ENCODE measurements around the gene ZC3HAV1.

DNA sequence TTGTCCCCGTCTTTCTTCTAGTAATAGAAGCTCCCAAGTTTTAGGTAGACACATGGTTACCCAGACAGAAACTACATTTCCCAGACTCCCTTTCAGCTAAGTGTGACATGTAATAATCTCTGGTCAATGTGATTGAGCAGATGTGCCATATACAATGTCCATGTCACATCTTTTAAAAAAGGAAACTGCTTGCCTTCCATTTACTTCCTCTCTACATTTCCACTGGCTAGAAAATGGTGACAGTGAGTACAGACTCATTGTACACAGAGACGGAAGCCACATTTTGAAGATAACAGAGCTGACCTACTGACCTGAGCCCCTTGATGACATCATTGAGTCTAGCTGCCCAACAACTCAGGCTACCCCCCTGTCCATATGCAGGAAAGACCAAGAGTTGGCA lies 21.3 kb downstream of the ZC3HAV1 start:
- TF ChIP-seq, protein P1, sequence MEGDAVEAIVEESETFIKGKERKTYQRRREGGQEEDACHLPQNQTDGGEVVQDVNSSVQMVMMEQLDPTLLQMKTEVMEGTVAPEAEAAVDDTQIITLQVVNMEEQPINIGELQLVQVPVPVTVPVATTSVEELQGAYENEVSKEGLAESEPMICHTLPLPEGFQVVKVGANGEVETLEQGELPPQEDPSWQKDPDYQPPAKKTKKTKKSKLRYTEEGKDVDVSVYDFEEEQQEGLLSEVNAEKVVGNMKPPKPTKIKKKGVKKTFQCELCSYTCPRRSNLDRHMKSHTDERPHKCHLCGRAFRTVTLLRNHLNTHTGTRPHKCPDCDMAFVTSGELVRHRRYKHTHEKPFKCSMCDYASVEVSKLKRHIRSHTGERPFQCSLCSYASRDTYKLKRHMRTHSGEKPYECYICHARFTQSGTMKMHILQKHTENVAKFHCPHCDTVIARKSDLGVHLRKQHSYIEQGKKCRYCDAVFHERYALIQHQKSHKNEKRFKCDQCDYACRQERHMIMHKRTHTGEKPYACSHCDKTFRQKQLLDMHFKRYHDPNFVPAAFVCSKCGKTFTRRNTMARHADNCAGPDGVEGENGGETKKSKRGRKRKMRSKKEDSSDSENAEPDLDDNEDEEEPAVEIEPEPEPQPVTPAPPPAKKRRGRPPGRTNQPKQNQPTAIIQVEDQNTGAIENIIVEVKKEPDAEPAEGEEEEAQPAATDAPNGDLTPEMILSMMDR (IDR thresholded peaks at IDR 0.05), result no peak
- no peak for TF ChIP-seq POLR2A (IDR thresholded peaks at IDR 0.05)
